GDM1 (cell line): ENCODE data around the gene COL27A1.

Experiments
- DNase-seq: peaks from one replicate; lab custom pipeline; 2025; lab: John Stamatoyannopoulos, UW

COL27A1 gene

DNA sequence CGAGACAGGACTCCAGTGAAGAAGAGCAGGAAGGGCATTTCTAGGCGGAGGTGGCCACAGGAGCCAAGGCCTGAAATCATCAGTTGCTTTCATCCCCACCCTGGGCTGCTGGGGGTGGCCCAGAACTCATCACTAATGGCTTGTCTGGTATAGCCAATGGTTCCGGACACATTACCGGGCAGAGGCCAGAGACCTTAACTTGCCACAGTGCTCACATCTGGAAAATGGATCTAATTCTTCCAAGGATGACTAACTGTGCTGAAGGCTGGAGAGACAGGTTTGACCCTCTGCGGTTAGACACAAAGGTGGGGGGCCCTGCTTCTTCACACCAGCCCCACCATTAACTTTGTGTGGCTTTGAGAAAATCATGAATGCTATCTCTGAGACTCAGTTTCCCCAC lies 6.2 kb upstream of the COL27A1 start:
- DNase-seq = no peak

DNA sequence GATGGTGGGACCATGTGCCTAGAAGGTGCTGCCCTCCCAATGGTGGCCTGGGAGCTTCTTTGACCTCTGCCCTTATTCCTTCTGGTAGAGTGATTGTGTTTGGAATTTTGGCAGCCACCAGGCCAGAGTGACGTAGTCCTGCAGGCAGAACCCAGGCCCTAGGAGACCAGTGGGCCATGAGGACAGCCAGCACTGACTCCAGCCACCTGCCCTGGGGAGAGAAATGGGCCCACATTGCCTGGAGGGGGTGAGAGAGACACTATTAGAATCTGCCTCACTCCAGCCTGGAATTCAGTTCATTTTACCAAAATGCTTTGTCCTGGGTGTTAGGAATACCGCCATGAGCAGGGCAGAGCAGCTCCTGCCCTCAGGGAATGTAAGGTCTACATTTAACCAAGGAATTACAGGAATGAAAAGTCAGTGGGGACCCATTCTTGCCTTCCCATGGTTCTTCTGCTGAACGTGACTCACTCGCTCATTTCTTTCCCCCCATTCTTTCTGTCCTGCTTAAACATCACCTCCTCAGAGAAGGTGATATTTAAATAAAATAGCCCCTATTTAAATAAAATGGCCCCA lies 5.5 kb upstream of the COL27A1 start:
- no peak for DNase-seq

DNA sequence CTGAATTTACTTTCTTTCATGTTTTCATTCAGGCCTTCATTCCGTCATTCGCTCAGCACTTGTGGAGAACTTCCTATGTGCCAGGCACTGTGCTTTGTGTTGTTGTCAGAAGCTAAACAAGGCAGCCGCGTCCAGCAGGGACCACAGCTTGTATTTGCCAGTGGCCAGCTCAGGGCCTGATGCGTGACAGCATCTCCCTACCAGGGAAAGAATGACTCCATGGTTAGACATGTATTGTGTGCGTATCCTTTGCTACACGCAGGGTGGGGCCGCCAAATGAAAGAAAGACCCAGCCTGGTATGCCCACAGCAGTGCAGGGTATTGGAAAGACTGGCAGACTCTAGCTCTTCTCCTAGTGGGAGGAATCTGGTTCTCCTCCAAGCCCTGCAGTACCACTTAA lies 4.7 kb upstream of the COL27A1 start:
- no peak for DNase-seq

DNA sequence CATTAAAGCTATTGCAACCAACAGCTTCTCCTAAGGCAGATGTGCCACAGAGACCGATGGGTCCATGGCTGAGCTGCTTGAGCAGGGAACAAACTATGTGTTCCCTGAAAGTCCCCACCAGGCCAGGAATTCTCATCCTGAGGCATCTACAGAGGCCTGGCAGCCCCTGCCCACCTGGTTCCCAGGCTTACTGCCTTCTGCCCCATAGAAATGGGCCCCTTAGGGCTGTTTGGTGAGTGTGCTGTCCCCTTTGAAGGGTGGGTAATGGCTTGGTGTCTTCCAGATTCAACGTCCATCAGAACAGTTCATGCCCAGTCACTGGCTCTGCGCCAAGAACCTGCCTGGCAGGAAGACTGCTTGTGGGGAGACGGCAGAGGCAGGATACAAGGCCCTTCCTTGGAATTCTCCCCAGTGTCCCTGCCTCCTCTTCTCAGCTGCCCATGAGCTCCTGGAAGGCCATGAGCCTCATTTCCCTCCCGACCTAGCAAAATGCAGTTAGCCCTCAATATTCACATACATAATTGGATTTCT lies 3.8 kb upstream of the COL27A1 start:
- no peak for DNase-seq

DNA sequence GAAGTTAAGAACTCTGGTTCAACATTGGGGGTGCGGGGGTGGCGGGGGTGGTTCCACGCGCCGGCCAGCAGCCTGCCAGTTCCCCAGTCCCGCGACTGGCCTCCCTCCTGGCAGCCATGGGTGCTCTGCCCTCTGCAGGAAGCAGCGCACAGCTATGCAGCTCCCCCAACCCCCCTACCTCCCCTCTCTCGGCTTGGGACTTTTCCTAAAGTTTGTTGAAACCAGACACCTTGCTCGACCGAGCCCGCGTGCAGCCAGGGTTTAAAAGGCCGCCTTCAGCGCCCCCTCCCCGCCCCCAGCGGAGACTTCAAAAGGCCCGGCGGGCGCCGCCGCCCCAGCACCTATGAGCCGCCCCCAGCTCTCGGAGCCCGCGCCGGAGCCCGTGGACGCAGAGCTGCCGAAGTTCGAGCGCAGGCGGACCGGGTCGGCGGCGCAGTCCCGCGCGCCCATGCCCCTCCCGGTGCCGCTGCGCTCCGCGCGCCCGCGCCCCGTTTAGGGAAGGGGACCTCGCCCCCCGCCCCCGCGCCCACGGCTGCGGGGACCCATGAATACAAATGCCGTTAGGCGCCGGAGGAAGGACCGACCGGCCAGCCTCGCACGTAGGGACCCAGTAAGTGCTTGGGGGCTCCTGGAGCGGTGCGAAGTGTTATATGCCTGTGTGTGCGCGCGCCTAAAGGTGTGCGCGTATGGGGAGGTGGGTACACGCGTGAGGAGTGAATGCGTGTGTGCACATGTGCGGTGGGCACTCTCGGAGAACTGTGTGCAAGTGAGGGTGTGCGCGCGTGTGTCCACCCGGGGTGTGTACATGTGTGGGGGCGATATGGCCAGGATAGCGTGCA lies 1.4 kb upstream of the COL27A1 start:
- DNase-seq = no peak

DNA sequence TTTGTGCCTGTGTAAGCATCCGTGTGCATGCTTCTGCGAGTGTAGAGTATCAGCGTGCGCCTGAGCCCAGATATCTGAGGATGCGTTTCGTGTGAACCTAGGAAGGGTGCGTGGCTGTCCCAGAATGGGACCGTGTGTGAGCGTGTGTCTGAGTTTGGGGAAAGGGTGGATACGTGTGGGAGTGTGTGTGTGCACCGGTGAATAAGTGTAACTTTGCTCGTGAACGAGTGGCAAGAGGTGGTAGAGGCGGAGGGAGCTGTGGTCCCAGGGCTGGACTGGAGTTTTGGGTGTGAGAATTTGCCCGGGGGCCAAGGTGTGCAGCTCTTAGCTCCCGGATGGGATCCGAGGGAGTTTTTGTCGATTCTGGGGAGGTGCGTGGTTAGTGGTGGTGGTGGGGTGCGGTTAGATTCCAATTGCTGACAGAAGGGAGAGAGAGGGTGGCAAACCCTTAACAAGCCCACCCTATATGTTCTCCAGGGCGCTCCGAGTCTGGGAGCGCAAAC lies 686 bp upstream of the COL27A1 start:
- DNase-seq = no peak

DNA sequence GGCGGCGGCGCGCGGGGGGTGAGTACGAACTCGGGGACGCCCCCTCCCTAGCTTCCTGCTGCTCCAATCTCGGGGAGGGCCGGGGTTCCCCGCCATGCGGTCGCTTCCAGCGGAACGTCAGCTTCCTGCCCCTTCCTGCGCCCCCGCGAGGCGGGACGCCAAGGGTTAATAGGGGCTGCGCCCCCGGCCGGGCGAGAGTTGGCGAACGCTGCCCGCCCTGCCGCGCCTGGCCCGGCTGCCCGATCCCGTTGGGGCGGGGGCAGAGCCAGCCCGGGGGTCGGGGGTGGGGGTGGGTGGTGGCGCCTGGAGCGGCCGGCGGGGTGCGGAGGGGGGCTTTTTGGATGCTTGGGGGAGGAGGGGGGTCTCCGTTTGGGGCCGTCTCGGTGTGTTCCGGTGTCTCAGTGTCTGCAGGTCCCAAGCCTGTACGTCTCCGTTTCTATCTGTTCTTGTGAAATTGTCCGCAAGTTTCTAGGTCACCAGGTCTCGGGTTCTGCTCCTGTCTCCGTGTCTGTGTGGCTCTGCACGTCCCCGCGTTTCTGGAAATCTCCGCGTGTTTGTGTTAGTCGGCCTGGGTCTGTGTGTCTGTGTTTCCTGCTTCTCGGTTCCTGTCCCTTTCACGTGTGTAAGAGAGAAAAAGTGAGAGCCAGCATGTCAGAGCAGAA lies 789 bp downstream of the COL27A1 start:
- DNase-seq = no peak

DNA sequence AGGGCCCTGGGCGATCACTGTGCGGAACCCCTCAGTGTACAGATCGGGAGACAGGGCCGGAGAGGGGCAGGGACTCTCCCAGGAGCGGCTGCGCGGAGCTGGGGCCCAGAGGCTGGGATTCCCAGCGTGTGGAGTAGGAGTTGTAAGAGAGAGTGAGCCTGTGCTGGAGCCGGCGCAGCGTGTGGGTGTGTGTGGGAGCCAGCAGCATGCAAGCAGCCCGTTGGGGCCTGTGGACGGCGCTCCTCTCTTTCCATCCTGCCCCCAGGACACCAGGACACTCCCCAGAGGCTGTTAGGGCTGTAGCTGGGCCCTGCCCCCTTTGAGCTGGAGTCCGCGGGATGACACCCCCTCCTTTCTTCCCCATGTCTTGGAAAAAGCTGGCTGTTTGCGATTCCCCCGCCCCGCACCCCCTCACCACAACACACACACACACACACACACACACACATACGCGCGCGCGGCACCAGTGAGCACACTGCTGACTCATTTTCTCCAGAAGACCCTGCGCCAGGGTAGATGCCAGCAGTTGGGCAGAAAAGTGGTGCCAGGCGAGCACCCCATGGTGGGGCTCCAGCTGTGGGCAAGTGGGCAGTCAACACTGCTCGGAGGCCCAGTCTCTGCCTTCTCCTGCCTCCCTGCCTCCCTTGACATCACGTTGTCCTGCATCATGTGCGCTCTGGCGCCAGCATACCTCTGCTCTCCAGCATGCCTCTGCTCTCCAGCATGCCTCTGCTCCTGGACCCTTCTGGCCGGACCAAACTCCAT lies 1.5 kb downstream of the COL27A1 start:
- no peak for DNase-seq

DNA sequence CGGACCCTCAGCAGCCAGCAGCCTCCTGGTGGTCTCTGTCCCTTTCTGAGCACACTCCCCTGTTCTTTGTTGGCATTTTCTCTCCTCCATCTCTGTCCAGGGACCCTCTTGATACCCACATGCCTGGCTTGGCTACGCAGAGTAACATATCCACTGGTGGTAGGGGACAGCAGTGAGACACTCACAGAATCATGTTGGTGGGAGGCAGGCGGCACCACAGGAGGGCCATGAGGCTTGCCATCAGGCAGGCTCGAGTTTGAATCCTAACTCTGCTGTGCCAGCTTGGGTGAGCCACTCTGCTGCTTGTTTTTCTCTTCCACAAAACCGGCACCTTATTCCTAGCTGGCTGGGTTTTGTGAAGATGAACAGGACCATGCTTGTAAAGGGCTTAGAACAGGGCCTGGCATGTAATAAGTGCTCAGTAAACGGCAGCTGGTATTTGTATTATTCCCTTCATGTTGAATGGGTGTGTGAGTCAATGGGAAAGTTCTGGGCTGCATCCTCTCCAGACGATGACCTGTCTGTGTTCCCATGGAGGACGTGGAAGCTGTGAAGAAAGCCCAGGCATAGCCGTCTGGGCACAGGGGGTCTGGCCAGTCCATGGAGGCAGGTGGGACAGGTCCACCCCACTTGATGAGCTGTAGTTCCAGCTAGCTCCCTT lies 2.3 kb downstream of the COL27A1 start:
- DNase-seq = no peak

DNA sequence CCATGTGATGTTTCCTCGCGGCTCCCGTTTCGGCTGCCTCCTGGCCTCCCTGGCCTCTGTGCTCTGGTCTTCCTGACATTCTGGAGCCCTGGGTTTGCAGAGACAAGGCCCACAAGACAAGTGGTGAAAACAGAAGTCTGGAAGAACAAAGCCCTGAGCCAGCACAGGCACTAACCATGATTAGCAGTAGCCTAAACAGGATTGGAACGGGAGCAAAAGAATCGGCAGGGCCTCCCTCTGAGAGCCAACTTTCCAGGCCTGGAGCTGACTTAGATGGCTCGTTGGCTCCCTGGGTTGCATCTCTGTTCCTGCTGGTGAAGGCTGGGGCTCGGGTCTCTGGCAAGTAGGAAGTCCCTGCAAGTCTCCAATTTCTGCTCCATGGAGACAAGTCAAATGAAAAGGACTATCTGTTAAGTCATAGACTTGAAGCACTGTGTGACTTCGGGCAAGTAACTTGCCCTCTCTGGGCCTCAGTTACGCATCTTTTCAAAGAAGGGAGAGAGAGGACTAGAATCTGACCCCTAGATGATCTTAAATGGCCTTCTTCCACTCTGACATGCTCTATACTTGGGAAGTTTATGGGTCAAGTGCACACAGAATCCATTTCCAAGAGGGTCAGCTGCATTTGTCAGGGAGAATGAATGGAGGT lies 3.3 kb downstream of the COL27A1 start:
- DNase-seq = no peak

DNA sequence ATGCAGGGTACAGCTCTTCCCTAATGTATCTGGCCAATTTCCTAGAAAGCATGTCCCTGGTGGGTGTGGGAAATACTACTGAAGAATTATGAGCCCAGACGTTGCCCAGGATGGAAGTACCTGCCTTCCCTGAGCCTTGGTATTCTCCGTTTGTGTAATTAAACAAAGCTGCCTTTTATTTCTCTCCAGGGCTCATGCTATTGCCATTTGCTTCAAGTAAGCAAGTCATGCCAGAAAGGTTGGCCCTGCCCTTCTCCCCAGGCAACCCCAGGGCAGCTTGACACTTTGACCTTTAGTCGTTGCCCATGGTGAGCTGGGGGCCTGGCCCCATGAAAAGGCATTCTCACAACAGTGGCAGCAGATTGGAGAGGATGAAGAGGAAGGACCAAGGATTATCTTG lies 4.4 kb downstream of the COL27A1 start:
- no peak for DNase-seq

DNA sequence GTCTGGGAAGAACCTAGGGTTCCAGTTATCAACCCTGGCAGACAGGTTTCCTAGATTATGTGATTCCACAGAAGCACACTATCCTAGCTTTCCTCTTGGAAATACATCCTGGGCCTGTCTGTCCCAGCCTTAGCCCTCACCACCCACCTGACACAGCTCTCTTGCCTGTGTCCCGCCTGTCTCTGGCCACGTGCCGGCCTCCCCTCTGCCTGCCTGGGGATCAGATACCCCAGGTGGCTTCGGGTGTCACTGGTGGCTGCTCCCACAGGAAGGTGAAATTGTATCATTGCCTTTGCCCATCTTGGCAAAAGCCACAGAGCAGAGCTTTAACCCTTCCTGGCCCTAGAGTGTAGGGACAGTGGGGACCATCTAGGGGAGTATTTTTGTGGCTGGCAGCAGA lies 6.2 kb downstream of the COL27A1 start:
- no peak for DNase-seq

DNA sequence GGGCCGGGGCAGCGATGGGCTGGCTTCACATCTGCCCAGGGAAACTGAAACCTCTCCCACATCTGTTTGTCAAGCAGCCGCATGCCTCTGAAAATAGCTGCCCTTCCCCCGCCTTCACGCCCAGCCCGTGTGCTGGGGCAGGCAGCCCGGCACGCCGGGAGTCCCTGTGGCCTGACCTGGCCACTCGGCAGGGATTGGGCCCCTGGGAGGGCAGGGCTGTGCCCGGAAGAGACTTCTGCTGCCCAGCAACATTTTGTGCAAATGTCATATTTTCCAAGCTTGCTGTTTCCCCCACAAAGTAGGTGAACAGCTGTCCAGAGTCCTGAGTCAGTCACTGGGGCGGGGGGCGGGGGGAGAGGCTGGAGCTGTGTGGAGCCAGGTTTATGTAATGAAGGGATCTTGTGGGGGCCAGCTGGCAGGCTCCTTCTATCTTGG lies 8.2 kb downstream of the COL27A1 start:
- DNase-seq = no peak

DNA sequence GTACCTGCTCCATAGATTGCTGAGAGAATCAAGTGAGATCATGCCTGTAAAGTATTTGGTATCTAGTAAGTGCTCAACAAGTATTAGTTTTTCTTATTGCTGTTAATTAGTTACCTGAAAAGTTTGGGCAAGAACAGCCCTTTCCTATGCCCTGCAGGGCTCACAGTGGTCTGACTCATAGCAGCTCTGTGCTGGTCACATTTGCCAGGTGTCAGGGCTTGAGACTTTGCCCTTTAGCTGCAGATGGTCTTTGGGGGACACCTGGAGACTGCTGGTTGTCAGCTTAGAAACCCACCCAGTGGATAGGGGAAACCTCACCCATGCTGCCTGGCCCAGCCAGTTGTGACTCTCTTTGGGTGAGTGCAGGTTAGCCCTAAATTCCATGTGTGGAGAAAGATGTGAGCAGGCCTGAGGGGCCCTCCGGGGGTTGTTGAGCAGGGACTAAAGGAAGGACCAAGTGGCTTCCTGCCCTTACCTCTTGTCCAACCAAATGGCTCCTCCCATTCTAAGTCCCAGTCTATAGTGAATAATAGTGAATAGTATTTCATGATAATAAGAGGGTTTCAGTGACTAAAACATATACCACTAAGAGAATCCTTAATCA lies 9.0 kb downstream of the COL27A1 start:
- no peak for DNase-seq

DNA sequence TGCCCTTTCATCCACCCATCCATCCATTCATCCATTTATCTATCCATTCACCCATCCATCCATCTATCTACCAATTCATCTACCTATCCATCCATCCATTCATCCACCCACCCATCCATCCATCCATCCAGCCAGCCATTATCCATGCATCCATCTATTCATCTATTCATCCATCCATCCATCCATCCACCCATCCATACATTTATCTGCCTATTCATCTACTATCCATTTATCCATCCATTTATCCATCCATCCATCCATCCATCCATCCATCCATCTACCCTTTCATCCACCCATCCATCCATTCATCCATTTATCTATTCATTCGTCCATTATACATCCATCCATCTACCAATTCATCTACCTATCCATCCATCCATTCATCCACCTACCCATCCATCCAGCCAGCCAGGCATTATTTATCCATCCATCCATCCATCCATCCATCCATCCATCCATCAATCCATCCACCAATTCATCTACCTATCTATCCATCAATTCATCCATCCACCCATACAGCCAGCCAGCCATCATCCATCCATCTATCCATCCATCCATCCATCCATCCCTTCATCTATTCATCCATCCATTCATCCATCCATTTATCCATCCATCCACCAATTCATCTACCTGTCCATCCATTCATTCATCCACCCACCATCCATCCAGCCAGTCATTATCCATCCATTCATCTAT lies 10.2 kb downstream of the COL27A1 start:
- DNase-seq = no peak

DNA sequence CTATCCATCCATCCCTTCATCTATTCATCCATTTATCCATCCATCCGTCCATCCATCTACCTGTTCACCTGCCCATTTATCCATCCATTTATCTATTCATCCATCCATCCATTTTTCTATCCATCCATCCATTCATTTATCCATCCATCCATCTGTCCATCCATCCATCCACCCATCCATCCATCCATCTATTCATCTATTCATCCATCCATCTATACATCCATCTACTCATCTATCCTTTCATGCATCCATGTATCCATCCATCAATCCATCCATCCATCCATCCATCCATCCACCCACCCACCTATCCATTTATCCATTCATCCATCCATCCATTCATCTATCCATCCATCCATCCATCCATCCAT lies 10.8 kb downstream of the COL27A1 start:
- no peak for DNase-seq

DNA sequence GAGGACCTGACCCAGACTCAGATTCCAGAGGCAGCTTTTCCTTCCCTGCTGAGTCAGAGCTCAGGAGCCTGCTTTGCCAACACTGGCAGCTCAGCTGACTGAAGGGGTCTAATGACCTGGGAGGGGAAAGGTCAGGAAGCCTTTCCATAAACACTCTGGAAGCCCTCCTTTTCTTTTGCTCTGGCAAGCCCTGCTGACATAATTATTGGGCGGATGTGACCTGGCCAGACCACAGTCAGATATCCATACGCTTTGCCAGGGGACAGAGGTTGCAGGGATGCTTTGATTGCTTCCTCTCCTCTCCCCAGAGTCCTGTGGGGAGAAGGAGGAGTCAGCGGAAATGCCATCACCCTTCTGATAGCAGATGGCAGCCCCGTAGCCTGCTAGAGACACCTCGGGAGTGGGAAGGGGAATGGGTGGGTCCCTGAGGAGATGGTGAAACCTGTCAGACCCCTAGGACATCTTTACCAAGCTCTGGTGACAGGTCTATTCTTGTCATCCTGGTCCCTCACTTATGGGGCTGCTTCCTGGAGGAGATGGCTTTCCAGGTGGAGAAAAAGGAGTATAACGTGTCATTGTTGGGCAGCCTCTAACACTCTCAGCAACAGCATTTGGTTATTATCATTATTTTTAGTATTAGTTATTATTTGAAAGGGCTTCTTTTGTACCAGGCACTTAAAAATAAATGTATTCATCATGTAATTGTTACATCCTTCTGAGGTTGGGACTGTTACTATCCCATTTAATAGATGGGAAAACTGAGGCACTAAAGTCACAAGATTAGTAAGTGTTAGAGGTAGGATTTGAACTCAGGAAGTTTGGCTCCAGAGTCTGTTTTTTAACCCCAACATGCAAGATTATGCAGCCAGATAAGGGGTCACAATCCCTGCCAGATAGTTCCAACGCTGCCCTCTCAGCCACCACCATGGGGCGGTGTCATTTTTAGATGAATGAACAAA lies 11.6 kb downstream of the COL27A1 start:
- DNase-seq = no peak

DNA sequence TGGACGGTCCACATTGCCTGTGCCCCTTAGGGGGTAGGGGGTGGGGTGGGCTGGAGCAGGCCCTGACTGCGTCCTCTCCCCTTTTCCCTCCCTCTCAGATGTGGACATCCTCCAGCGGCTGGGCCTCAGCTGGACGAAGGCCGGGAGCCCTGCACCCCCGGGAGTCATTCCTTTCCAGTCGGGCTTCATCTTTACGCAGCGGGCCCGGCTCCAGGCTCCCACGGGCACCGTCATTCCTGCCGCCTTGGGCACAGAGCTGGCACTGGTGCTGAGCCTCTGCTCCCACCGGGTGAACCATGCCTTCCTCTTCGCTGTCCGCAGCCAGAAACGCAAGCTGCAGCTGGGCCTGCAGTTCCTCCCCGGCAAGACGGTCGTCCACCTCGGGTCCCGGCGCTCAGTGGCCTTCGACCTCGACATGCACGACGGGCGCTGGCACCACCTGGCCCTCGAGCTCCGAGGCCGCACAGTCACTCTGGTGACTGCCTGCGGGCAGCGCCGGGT lies 12.3 kb downstream of the COL27A1 start:
- DNase-seq = no peak
